Calu3 (cell line): Measurements from ENCODE around the gene MAP2K7. TPM values are rescaled to one million over a fixed set of nuclear protein-coding genes. Genes with fewer than 3 reads are reported as not detected.

ENCODE experiments used
- BruUV-seq: library from RNA; stranded (reverse); fragments of 400-500 nt; replicated peaks from 2 replicates; lab custom pipeline; 2021; lab: Mats Ljungman, UMichigan
- CTCF ChIA-PET: fragments of 300-600 bp; sonication (Branson Sonifier 250); formaldehyde crosslinking; loops from one replicate; lab custom pipeline; 2022; ENCODE audit warnings: antibody characterized with exemption; lab: Charles Lee
- DNase-seq: peaks from one replicate; pipeline ENCODE4 v3.0.0; 2022
- H3K27ac Mint-ChIP-seq: one replicate; pipeline ENCODE4 v1.8.0; 2022; ENCODE audit warnings: mixed read lengths; ENCODE audit not compliant: unreplicated experiment
- H3K27me3 Mint-ChIP-seq: one replicate; pipeline ENCODE4 v1.8.0; 2022; ENCODE audit warnings: mixed read lengths; ENCODE audit not compliant: unreplicated experiment
- H3K36me3 Mint-ChIP-seq: one replicate; pipeline ENCODE4 v1.8.0; 2022; ENCODE audit warnings: mild to moderate bottlenecking, moderate library complexity, mixed read lengths; ENCODE audit not compliant: insufficient read depth, unreplicated experiment
- H3K4me1 Mint-ChIP-seq: one replicate; pipeline ENCODE4 v1.8.0; 2022; ENCODE audit warnings: mild to moderate bottlenecking, low read depth, mixed read lengths; ENCODE audit not compliant: unreplicated experiment
- H3K4me3 Mint-ChIP-seq: one replicate; pipeline ENCODE4 v1.8.0; 2022; ENCODE audit warnings: mild to moderate bottlenecking, low read depth, moderate library complexity, mixed read lengths; ENCODE audit not compliant: unreplicated experiment
- H3K9me3 Mint-ChIP-seq: one replicate; pipeline ENCODE4 v1.8.0; 2022; ENCODE audit warnings: low read depth, mixed read lengths; ENCODE audit not compliant: unreplicated experiment
- CTCF ChIP-seq: fragments of 200-600 bp; IDR thresholded peaks from one replicate; pipeline ENCODE4 v1.8.0; 2022; ENCODE audit warnings: antibody characterized with exemption; ENCODE audit not compliant: unreplicated experiment
- intact Hi-C: fragments of 100-400 bp; cut with micrococcal nuclease; formaldehyde crosslinking; loops from one replicate; pipeline ENCODE4 v1.10.0; 2022; ENCODE audit not compliant: unreplicated experiment
- total RNA-seq: library from RNA; stranded (reverse); gene quantifications from 2 replicates; pipeline ENCODE4 v1.2.3, GENCODE V29; 2022

Gene MAP2K7
- total RNA-seq, 1 experiment from 2014 or later = 28.0 TPM

- Mint-ChIP-seq H3K4me1 (peaks cover 9% of the 10 kb centered on the region), H3K27ac (no peak overlapping the region), H3K36me3 (peaks cover 47% of the 10 kb centered on the region), H3K4me3 (peak overlapping the region; percentile 5), H3K9me3 (no peaks in the 10 kb centered on the region), H3K27me3 (no peaks in the 10 kb centered on the region)
- CTCF ChIA-PET = interaction anchor here (0.7 kb wide), 1 partner anchor 591 kb away, joined by 4 read pairs; no protein-coding TSS in a partner anchor
- BruUV-seq = no TSS peak
- TF ChIP-seq CTCF = no peak
- no peak for DNase-seq
- intact Hi-C loops = no loop called here
Measured at GRCh38 chr19:7923295-7924191, 19.9 kb downstream of the MAP2K7 start.

GRCh38 chr19:7924241-7924640 is 20.6 kb downstream of the MAP2K7 start:
- DNase-seq = no peak
- Mint-ChIP-seq H3K27me3 (no peaks in the 10 kb centered on the region), H3K27ac (no peak overlapping the region), H3K36me3 (peaks cover 51% of the 10 kb centered on the region), H3K4me1 (peaks cover 16% of the 10 kb centered on the region), H3K4me3 (no peak overlapping the region), H3K9me3 (no peaks in the 10 kb centered on the region)
- intact Hi-C loops = no loop called here
- CTCF ChIA-PET = interaction anchor here (0.7 kb wide), 1 partner anchor 591 kb away, joined by 4 read pairs; no protein-coding TSS in a partner anchor
- no TSS peak for BruUV-seq
- no peak for TF ChIP-seq CTCF

GRCh38 chr19:7924651-7925170 is 21.0 kb downstream of the MAP2K7 start:
- Mint-ChIP-seq H3K27ac (peak overlapping the region; percentile 61), H3K27me3 (no peaks in the 10 kb centered on the region), H3K9me3 (no peaks in the 10 kb centered on the region), H3K4me3 (peak overlapping the region; percentile 66), H3K36me3 (peaks cover 50% of the 10 kb centered on the region), H3K4me1 (peaks cover 11% of the 10 kb centered on the region)
- intact Hi-C loops = no loop called here
- DNase-seq = no peak
- TSS peak; percentile 37 for BruUV-seq
- CTCF ChIA-PET = interaction anchor here (0.7 kb wide), 1 partner anchor 590 kb away, joined by 4 read pairs; no protein-coding TSS in a partner anchor
- TF ChIP-seq CTCF = no peak

- peaks cover 48% of the 10 kb centered on the region for H3K36me3 Mint-ChIP-seq
- H3K9me3 Mint-ChIP-seq = no peaks in the 10 kb centered on the region
- CTCF ChIA-PET = no interaction called here
- no peaks in the 10 kb centered on the region for H3K27me3 Mint-ChIP-seq
- intact Hi-C loops = no loop called here
- H3K4me3 Mint-ChIP-seq = peak overlapping the region; percentile 66
- H3K27ac Mint-ChIP-seq = peak overlapping the region; percentile 61
- H3K4me1 Mint-ChIP-seq = peaks cover 8% of the 10 kb centered on the region
- TF ChIP-seq CTCF = peak; percentile 53
- DNase-seq = peak; percentile 68
- BruUV-seq = no TSS peak
Measured at GRCh38 chr19:7925171-7925851, 21.6 kb downstream of the MAP2K7 start.
